Adipocyte (in vitro differentiated cells): Measurements from ENCODE around the gene MAGEB17.

Experiments used
- DNase-seq: peaks from one replicate; pipeline ENCODE4 v3.0.0-alpha.2; 2015; ENCODE audit warnings: low read depth
- H3K27me3 ChIP-seq: replicated peaks from 2 replicates; pipeline ENCODE4 v1.7.0; 2013; ENCODE audit warnings: mild to moderate bottlenecking, low read length, moderate library complexity; ENCODE audit not compliant: control insufficient read depth, insufficient read depth
- H3K36me3 ChIP-seq: 2 replicates; pipeline ENCODE4 v1.7.0; 2013; ENCODE audit warnings: low read length, mild to moderate bottlenecking, moderate library complexity; ENCODE audit not compliant: control insufficient read depth, insufficient read depth, severe bottlenecking
- H3K4me1 ChIP-seq: 2 replicates; pipeline ENCODE4 v1.7.0; 2013; ENCODE audit warnings: mild to moderate bottlenecking, low read length, moderate library complexity; ENCODE audit not compliant: control insufficient read depth, insufficient read depth
- H3K4me3 ChIP-seq: 2 replicates; pipeline ENCODE4 v1.7.0; 2013; ENCODE audit warnings: mild to moderate bottlenecking, low read length, moderate library complexity
- H3K9ac ChIP-seq: 2 replicates; pipeline ENCODE4 v1.7.0; 2013; ENCODE audit warnings: mild to moderate bottlenecking, low read length, moderate library complexity
- H3K9me3 ChIP-seq: 2 replicates; pipeline ENCODE4 v1.7.0; 2013; ENCODE audit warnings: mild to moderate bottlenecking, low read length, moderate library complexity; ENCODE audit not compliant: control insufficient read depth

The MAGEB17 gene

GRCh38 chrX:16208601-16209000 is 41.3 kb downstream of the MAGEB17 start:
- no peaks in the 10 kb centered on the region for H3K36me3 ChIP-seq
- H3K4me3 ChIP-seq: no peak overlapping the region
- no peaks in the 10 kb centered on the region for H3K9me3 ChIP-seq
- H3K27me3 ChIP-seq: no peaks in the 10 kb centered on the region
- no peak for DNase-seq
- H3K9ac ChIP-seq: no peak overlapping the region
- H3K4me1 ChIP-seq: peaks cover 3% of the 10 kb centered on the region

- peaks cover 3% of the 10 kb centered on the region for H3K4me1 ChIP-seq
- no peaks in the 10 kb centered on the region for H3K36me3 ChIP-seq
- no peak overlapping the region for H3K4me3 ChIP-seq
- no peak overlapping the region for H3K9ac ChIP-seq
- H3K27me3 ChIP-seq: no peaks in the 10 kb centered on the region
- no peak for DNase-seq
- H3K9me3 ChIP-seq: no peaks in the 10 kb centered on the region
These were observed 42.8 kb downstream of the MAGEB17 start for GRCh38 chrX:16210061-16210460.

- Histone ChIP-seq H3K9ac (no peak overlapping the region), H3K4me1 (no peaks in the 10 kb centered on the region), H3K36me3 (no peaks in the 10 kb centered on the region), H3K9me3 (no peaks in the 10 kb centered on the region), H3K4me3 (no peak overlapping the region), H3K27me3 (peaks cover 3% of the 10 kb centered on the region)
- DNase-seq: peak; percentile 8
These were observed 44.7 kb downstream of the MAGEB17 start for GRCh38 chrX:16212024-16212423.

GRCh38 chrX:16212436-16212835 is 45.2 kb downstream of the MAGEB17 start:
- no peak overlapping the region for H3K9ac ChIP-seq
- H3K9me3 ChIP-seq: no peaks in the 10 kb centered on the region
- H3K4me3 ChIP-seq: no peak overlapping the region
- no peaks in the 10 kb centered on the region for H3K36me3 ChIP-seq
- peak; percentile 47 for DNase-seq
- H3K27me3 ChIP-seq: peaks cover 3% of the 10 kb centered on the region
- no peaks in the 10 kb centered on the region for H3K4me1 ChIP-seq

GRCh38 chrX:16213961-16214360 is 46.7 kb downstream of the MAGEB17 start:
- H3K4me1 ChIP-seq: no peaks in the 10 kb centered on the region
- peaks cover 3% of the 10 kb centered on the region for H3K27me3 ChIP-seq
- H3K4me3 ChIP-seq: no peak overlapping the region
- H3K36me3 ChIP-seq: no peaks in the 10 kb centered on the region
- H3K9me3 ChIP-seq: no peaks in the 10 kb centered on the region
- H3K9ac ChIP-seq: no peak overlapping the region
- no peak for DNase-seq

- Histone ChIP-seq H3K4me1 (no peaks in the 10 kb centered on the region), H3K36me3 (no peaks in the 10 kb centered on the region), H3K9me3 (no peaks in the 10 kb centered on the region), H3K4me3 (no peak overlapping the region), H3K27me3 (peaks cover 3% of the 10 kb centered on the region), H3K9ac (no peak overlapping the region)
- DNase-seq: no peak
These were observed 48.4 kb downstream of the MAGEB17 start for GRCh38 chrX:16215660-16216059.
